RPMI7951 (cell line): ENCODE results near the gene GTF2F2. TPM values are rescaled to one million over a fixed set of nuclear protein-coding genes. Genes with fewer than 3 reads are reported as not detected.

Source experiments
- DNase-seq: peaks from one replicate; pipeline ENCODE4 v3.0.0-alpha.2; 2012; ENCODE audit warnings: low read depth
- total RNA-seq: library from RNA; depleted of rRNA; stranded (reverse); fragments of >200 nt; shearing (Covaris generic); gene quantifications from 2 replicates; pipeline ENCODE4 v1.2.3, GENCODE V29; 2014; rRNA removed

The GTF2F2 gene
- total RNA-seq, 1 experiment from 2014 or later = 31.7 TPM

- no peak for DNase-seq
Observed at GRCh38 chr13:45333251-45333976, 213.1 kb downstream of the GTF2F2 start.

Other genes starting within 250 kb of the GTF2F2 start
- gene NUFIP1, start 131.0 kb upstream of the GTF2F2 start, total RNA-seq = 4.8 TPM in 2 replicates
- 16.9 and 18.7 TPM in 2 replicates for gene GPALPP1, start 131.0 kb upstream of the GTF2F2 start, total RNA-seq
- 0.10 and 0.36 TPM in 2 replicates for gene KCTD4, start 80.5 kb downstream of the GTF2F2 start, total RNA-seq
- gene TPT1, start 220.7 kb downstream of the GTF2F2 start, total RNA-seq = 1,659 and 1,842 TPM in 2 replicates